Endothelial cell of umbilical vein (primary cell): ENCODE data around the gene ADH7. TPM values are rescaled to one million over a fixed set of nuclear protein-coding genes. Genes with fewer than 3 reads are reported as not detected.

ENCODE experiments used
- BruUV-seq: library from RNA; stranded (reverse); fragments of 400-500 nt; replicated peaks from 2 replicates; lab custom pipeline; 2021; lab: Mats Ljungman, UMichigan
- CTCF ChIA-PET: fragments of 300-600, 350-600 bp; sonication (Branson Sonifier 250); formaldehyde crosslinking; loops from one replicate; lab custom pipeline; 2021; ENCODE audit warnings: antibody characterized with exemption, inconsistent platforms; lab: Charles Lee
- POLR2A ChIA-PET: fragments of 300-600, 350-600 bp; sonication (Branson Sonifier 250); formaldehyde crosslinking; loops from one replicate; lab custom pipeline; 2021; ENCODE audit warnings: antibody characterized with exemption, inconsistent platforms; lab: Charles Lee
- DNase-seq: peaks from one replicate; pipeline ENCODE4 v3.0.0-alpha.2; 2011; ENCODE audit warnings: low read depth, low spot score
- FAIRE-seq: peaks from 2 replicates; lab custom pipeline; 2011; peaks lifted over from hg19 to GRCh38; lab: Jason Lieb, UNC
- H2AFZ ChIP-seq: 2 replicates; pipeline ENCODE4 v1.6.0; 2012; ENCODE audit warnings: low read depth, low read length, control low read depth, inconsistent platforms
- H3K27ac ChIP-seq: 2 replicates; pipeline ENCODE4 v1.5.1; 2011; ENCODE audit warnings: low read depth, mild to moderate bottlenecking, control low read depth, low read length, moderate library complexity; ENCODE audit not compliant: insufficient read depth
- H3K27me3 ChIP-seq, 2 experiments: 2 replicates each; pipeline versions ENCODE4 v1.6.0 to v1.6.1; 2011; ENCODE audit warnings: low read length in 2 of 2, mixed read lengths in 1 of 2; ENCODE audit not compliant: control insufficient read depth in 2 of 2, insufficient read depth in 2 of 2
- H3K36me3 ChIP-seq, 2 experiments: 2 replicates in 1 of 2; 3 replicates in 1 of 2; pipeline ENCODE4 v1.5.1; 2011; ENCODE audit warnings: low read length in 2 of 2, mild to moderate bottlenecking in 1 of 2, moderate library complexity in 1 of 2; ENCODE audit not compliant: control insufficient read depth in 2 of 2, insufficient read depth in 2 of 2; ENCODE audit errors: extremely low read depth in 1 of 2
- H3K4me1 ChIP-seq: 3 replicates; pipeline ENCODE4 v1.5.1; 2011; ENCODE audit warnings: mild to moderate bottlenecking, low read length; ENCODE audit not compliant: control insufficient read depth, insufficient read depth; ENCODE audit errors: extremely low read depth
- H3K4me2 ChIP-seq: 2 replicates; pipeline ENCODE4 v1.6.1; 2011; ENCODE audit warnings: low read length, control low read depth, mixed read lengths; ENCODE audit not compliant: insufficient read depth
- H3K4me3 ChIP-seq, 3 experiments: fragments of 200-600 bp in 1 of 3; sonication (generic), shearing (Covaris generic) in 1 of 3; replicated peaks in 1 of 3; 2 replicates each; pipeline ENCODE4 v1.5.1; 2011 to 2016; ENCODE audit warnings: control low read depth in 3 of 3, low read length in 3 of 3, mild to moderate bottlenecking in 2 of 3, inconsistent platforms in 1 of 3, low read depth in 1 of 3, moderate library complexity in 1 of 3; ENCODE audit not compliant: insufficient read depth in 1 of 3
- H3K79me2 ChIP-seq: 2 replicates; pipeline ENCODE4 v1.6.0; 2012; ENCODE audit warnings: low read length, inconsistent platforms; ENCODE audit not compliant: control insufficient read depth, insufficient read depth
- H3K9ac ChIP-seq: replicated peaks from 2 replicates; pipeline ENCODE3; 2011; ENCODE audit warnings: low read length, control low read depth; ENCODE audit not compliant: insufficient read depth; ENCODE audit errors: extremely low read depth
- H3K9me1 ChIP-seq: replicated peaks from 3 replicates; pipeline ENCODE4 v1.6.0; 2011; ENCODE audit warnings: mild to moderate bottlenecking, low read length; ENCODE audit not compliant: control insufficient read depth, insufficient read depth; ENCODE audit errors: extremely low read depth
- H3K9me3 ChIP-seq: replicated peaks from 2 replicates; pipeline ENCODE4 v1.5.1; 2012; ENCODE audit warnings: low read length, inconsistent platforms; ENCODE audit not compliant: control insufficient read depth, insufficient read depth
- H4K20me1 ChIP-seq: replicated peaks from 2 replicates; pipeline ENCODE3; 2011; ENCODE audit warnings: mild to moderate bottlenecking, low read length; ENCODE audit not compliant: control insufficient read depth, insufficient read depth; ENCODE audit errors: extremely low read depth
- EZH2 ChIP-seq: IDR thresholded peaks from 2 replicates; pipeline ENCODE4 v1.6.1; 2012; ENCODE audit warnings: borderline replicate concordance, low read depth, mild to moderate bottlenecking, moderate library complexity, low read length, inconsistent platforms; ENCODE audit not compliant: severe bottlenecking
- FOS ChIP-seq: IDR thresholded peaks from 2 replicates; pipeline ENCODE4 v1.6.1; 2011; ENCODE audit warnings: mild to moderate bottlenecking, low read length, moderate library complexity, borderline replicate concordance; ENCODE audit not compliant: insufficient read depth
- GATA2 ChIP-seq: IDR thresholded peaks from 2 replicates; pipeline ENCODE4 v1.7.0; 2011; ENCODE audit warnings: low read depth, mild to moderate bottlenecking, moderate library complexity, mixed read lengths, low read length; ENCODE audit not compliant: insufficient read length, insufficient read depth
- JUN ChIP-seq: IDR thresholded peaks from 2 replicates; pipeline ENCODE4 v1.6.1; 2011; ENCODE audit warnings: borderline replicate concordance, low read depth; ENCODE audit not compliant: insufficient read length, insufficient read depth
- MAX ChIP-seq: IDR thresholded peaks from 2 replicates; pipeline ENCODE4 v1.6.1; 2011; ENCODE audit not compliant: insufficient read depth, insufficient read length
- MYC ChIP-seq: IDR thresholded peaks from one replicate; pipeline ENCODE4 v1.6.1; 2011; ENCODE audit warnings: mild to moderate bottlenecking, low read depth, low read length
- POLR2A ChIP-seq: IDR thresholded peaks from 2 replicates; pipeline ENCODE4 v1.6.1; 2012; ENCODE audit warnings: low read depth, mild to moderate bottlenecking, control low read depth, low read length
- POLR2AphosphoS5 ChIP-seq: IDR thresholded peaks from 2 replicates; pipeline ENCODE4 v1.6.1; 2012; ENCODE audit warnings: low read depth, mild to moderate bottlenecking, control low read depth, low read length, moderate library complexity; ENCODE audit not compliant: insufficient read depth
- dilution Hi-C: fragments of 300-500 bp; cut with MboI; formaldehyde crosslinking; loops from one replicate; pipeline ENCODE4 v1.15.0; 2019; ENCODE audit warnings: low sequenced_read_pairs; ENCODE audit not compliant: extremely low pct_ligation_motif_present
- intact Hi-C: fragments of 100-400 bp; cut with micrococcal nuclease; formaldehyde crosslinking; loops from one replicate; pipeline ENCODE4 v1.10.0; 2022
- polyA plus RNA-seq, 4 experiments: library from polyadenylated mRNA; depleted of rRNA in 3 of 4; stranded (reverse) in 3 of 4; unstranded in 1 of 4; fragments of >200 nt; gene quantifications; 2 replicates each; pipeline versions ENCODE4 v1.2.1 to v1.2.3, GENCODE V29; 2011 to 2012; ENCODE audit warnings: missing spikeins in 1 of 4
- total RNA-seq: library from RNA; stranded (reverse); gene quantifications from 2 replicates; pipeline ENCODE4 v1.2.3, GENCODE V29; 2021
- TF ChIP-seq, protein P1 (sequence below), 2 donors: IDR thresholded peaks; 1 replicate in 1 of 2; 2 replicates in 1 of 2; pipeline ENCODE4 v1.5.1; 2011; ENCODE audit warnings: low read length in 2 of 2, mild to moderate bottlenecking in 2 of 2, moderate library complexity in 2 of 2, control low read depth in 1 of 2, inconsistent platforms in 1 of 2, low read depth in 1 of 2; ENCODE audit not compliant: insufficient read depth in 1 of 2; ENCODE audit errors: extremely low read depth in 1 of 2

The ADH7 gene
- total and polyA plus RNA-seq, 2 donors (not counting 3 experiments of a cell fraction or from before 2014, with no cell fraction given) = not detected

DNA sequence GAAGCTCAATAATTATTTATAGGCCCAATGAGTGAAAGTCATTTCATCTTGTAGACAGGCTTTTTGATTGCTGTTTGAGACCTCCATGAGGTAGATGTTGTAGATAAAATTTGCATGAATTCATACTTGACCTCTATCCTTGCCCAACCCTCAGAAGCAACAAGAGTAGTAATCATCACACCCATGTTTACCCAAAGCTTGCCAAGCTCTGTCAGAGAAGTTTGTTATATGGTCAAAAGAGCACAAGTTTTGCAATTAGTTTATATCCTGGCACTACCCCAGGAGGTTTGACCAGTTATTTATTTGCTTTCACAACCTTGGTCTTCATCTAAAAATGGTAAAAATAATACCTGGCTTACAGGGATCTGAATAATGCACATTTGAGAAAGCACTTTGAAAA lies 20.7 kb downstream of the ADH7 start:
- H3K79me2 ChIP-seq = no peaks in the 10 kb centered on the region
- no peaks in the 10 kb centered on the region for H3K9me1 ChIP-seq
- H3K36me3 ChIP-seq = no peaks in the 10 kb centered on the region
- intact Hi-C loops (no loop called here), dilution Hi-C loops (no loop called here)
- no peak for FAIRE-seq
- no TSS peak for BruUV-seq
- no peak overlapping the region for H3K4me2 ChIP-seq
- DNase-seq = no peak
- H3K4me3 ChIP-seq = no peak overlapping the region
- H3K27me3 ChIP-seq = peaks cover 5 to 16% of the 10 kb centered on the region in 2 experiments
- CTCF ChIA-PET = interaction anchor here (0.7 to 1.5 kb wide), 4 partner anchors 9 to 49 kb away, joined by 3 read pairs; no protein-coding TSS in a partner anchor
- H3K4me1 ChIP-seq = no peaks in the 10 kb centered on the region
- no peak overlapping the region for H2AFZ ChIP-seq
- H3K9me3 ChIP-seq = no peaks in the 10 kb centered on the region
- no peak for TF ChIP-seq EZH2
- no peak for TF ChIP-seq FOS
- no peak for TF ChIP-seq JUN
- no peak for TF ChIP-seq POLR2AphosphoS5
- no peak for TF ChIP-seq MAX
- TF ChIP-seq GATA2 = no peak
- TF ChIP-seq POLR2A = no peak
- no peak for TF ChIP-seq MYC
- TF ChIP-seq, protein P1, sequence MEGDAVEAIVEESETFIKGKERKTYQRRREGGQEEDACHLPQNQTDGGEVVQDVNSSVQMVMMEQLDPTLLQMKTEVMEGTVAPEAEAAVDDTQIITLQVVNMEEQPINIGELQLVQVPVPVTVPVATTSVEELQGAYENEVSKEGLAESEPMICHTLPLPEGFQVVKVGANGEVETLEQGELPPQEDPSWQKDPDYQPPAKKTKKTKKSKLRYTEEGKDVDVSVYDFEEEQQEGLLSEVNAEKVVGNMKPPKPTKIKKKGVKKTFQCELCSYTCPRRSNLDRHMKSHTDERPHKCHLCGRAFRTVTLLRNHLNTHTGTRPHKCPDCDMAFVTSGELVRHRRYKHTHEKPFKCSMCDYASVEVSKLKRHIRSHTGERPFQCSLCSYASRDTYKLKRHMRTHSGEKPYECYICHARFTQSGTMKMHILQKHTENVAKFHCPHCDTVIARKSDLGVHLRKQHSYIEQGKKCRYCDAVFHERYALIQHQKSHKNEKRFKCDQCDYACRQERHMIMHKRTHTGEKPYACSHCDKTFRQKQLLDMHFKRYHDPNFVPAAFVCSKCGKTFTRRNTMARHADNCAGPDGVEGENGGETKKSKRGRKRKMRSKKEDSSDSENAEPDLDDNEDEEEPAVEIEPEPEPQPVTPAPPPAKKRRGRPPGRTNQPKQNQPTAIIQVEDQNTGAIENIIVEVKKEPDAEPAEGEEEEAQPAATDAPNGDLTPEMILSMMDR (IDR thresholded peaks at IDR 0.05; ENCODE audit: extremely low read depth in 1 of 2, insufficient read depth in 1 of 2, low read depth in 1 of 2, low read length in 2 of 2) = no peak
- H4K20me1 ChIP-seq = no peaks in the 10 kb centered on the region
- no peak overlapping the region for H3K27ac ChIP-seq
- POLR2A ChIA-PET = no interaction called here
- no peak overlapping the region for H3K9ac ChIP-seq
